DOHH2 (cell line): ENCODE measurements around the gene PHF23.

ENCODE experiments used
- H3F3A ChIP-seq: fragments of 200-600 bp; sonication (generic), shearing (Covaris generic); 2 replicates; pipeline ENCODE4 v1.6.0; 2016; ENCODE audit warnings: antibody characterized with exemption, mild to moderate bottlenecking; ENCODE audit not compliant: control insufficient read depth, insufficient read depth
- H3K27ac ChIP-seq: fragments of 200-600 bp; sonication (generic); 2 replicates; pipeline ENCODE4 v1.5.1; 2014; ENCODE audit warnings: low read depth, mild to moderate bottlenecking, low read length, moderate library complexity
- H3K27me3 ChIP-seq: fragments of 200-600 bp; sonication (generic); 2 replicates; pipeline ENCODE4 v1.6.1; 2014; ENCODE audit warnings: mild to moderate bottlenecking, low read length, mixed read lengths; ENCODE audit not compliant: control insufficient read depth
- H3K36me3 ChIP-seq: fragments of 200-600 bp; sonication (generic); 2 replicates; pipeline ENCODE4 v1.6.1; 2014; ENCODE audit warnings: mild to moderate bottlenecking, low read length, moderate library complexity, mixed read lengths; ENCODE audit not compliant: control insufficient read depth
- H3K4me1 ChIP-seq: fragments of 200-600 bp; sonication (generic); 2 replicates; pipeline ENCODE4 v1.6.1; 2014; ENCODE audit warnings: mild to moderate bottlenecking, low read length, mixed read lengths; ENCODE audit not compliant: control insufficient read depth
- H3K4me2 ChIP-seq: fragments of 200-600 bp; sonication (generic); 2 replicates; pipeline ENCODE4 v1.6.0; 2014; ENCODE audit warnings: mild to moderate bottlenecking, low read length, moderate library complexity
- H3K4me3 ChIP-seq: fragments of 200-600 bp; sonication (generic); 2 replicates; pipeline ENCODE4 v1.5.1; 2014; ENCODE audit warnings: mild to moderate bottlenecking, low read length, mixed read lengths
- H3K79me2 ChIP-seq: fragments of 200-600 bp; sonication (generic); 2 replicates; pipeline ENCODE4 v1.6.1; 2014; ENCODE audit warnings: mild to moderate bottlenecking, low read length, mixed read lengths; ENCODE audit not compliant: control insufficient read depth
- H3K9me2 ChIP-seq: fragments of 200-600 bp; sonication (generic); replicated peaks from 2 replicates; pipeline ENCODE4 v1.6.1; 2014; ENCODE audit warnings: mild to moderate bottlenecking, low read length, mixed read lengths; ENCODE audit not compliant: control insufficient read depth
- H3K9me3 ChIP-seq: fragments of 200-600 bp; sonication (generic); 2 replicates; pipeline ENCODE4 v1.6.1; 2014; ENCODE audit warnings: antibody characterized with exemption, low read length, mixed read lengths; ENCODE audit not compliant: control insufficient read depth, insufficient read depth
- H4K20me1 ChIP-seq: fragments of 200-600 bp; sonication (generic); 2 replicates; pipeline ENCODE4 v1.6.0; 2014; ENCODE audit warnings: low read depth, mild to moderate bottlenecking, antibody characterized with exemption, low read length, moderate library complexity; ENCODE audit not compliant: control insufficient read depth, insufficient read depth
- EZH2phosphoT487 ChIP-seq: fragments of 200-600 bp; sonication (generic); IDR thresholded peaks from 2 replicates; pipeline ENCODE4 v1.6.1; 2017; ENCODE audit warnings: borderline replicate concordance, mild to moderate bottlenecking, antibody characterized with exemption, low read length, moderate library complexity, mixed read lengths
- TF ChIP-seq, protein P1 (sequence below): fragments of 200-600 bp; sonication (generic); IDR thresholded peaks from one replicate; pipeline ENCODE4 v1.5.1; 2014; ENCODE audit warnings: antibody characterized with exemption, mild to moderate bottlenecking, low read depth, low read length; ENCODE audit not compliant: poor library complexity, severe bottlenecking

Gene PHF23

DNA sequence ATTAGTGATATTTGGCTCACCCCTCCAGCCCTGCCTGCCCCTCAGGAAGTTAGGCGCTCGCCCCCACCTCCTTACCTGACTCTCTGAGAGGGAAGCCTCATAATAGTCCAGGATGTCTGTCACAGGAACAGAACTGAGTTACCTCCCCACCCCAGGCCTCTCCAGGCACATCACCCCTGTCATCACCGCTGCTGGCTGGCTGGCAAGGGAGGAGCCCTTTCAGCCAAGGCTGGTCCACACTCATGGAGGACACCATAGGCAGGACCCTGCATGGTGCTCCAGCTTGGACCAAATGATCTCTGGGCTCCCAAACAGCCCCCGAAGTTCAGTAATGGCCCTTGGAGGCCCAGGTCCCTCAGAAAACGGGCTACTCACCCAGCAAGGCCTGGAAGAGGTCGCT is 21.1 kb downstream of the PHF23 start:
- Histone ChIP-seq H3K79me2 (peaks cover 32% of the 10 kb centered on the region), H3K27ac (peak overlapping the region; percentile 66), H3K36me3 (peaks cover 25% of the 10 kb centered on the region), H3K9me3 (no peaks in the 10 kb centered on the region), H3K4me3 (peak overlapping the region; percentile 68), H3K27me3 (no peaks in the 10 kb centered on the region), H3K4me1 (peaks cover 71% of the 10 kb centered on the region), H3K9me2 (no peaks in the 10 kb centered on the region), H4K20me1 (0 out of 2 replicates have a peak, but pooled peaks cover 5% of the 10 kb centered on the region), H3K4me2 (peak overlapping the region; percentile 82), H3F3A (peaks cover 19% of the 10 kb centered on the region)
- TF ChIP-seq, protein P1, sequence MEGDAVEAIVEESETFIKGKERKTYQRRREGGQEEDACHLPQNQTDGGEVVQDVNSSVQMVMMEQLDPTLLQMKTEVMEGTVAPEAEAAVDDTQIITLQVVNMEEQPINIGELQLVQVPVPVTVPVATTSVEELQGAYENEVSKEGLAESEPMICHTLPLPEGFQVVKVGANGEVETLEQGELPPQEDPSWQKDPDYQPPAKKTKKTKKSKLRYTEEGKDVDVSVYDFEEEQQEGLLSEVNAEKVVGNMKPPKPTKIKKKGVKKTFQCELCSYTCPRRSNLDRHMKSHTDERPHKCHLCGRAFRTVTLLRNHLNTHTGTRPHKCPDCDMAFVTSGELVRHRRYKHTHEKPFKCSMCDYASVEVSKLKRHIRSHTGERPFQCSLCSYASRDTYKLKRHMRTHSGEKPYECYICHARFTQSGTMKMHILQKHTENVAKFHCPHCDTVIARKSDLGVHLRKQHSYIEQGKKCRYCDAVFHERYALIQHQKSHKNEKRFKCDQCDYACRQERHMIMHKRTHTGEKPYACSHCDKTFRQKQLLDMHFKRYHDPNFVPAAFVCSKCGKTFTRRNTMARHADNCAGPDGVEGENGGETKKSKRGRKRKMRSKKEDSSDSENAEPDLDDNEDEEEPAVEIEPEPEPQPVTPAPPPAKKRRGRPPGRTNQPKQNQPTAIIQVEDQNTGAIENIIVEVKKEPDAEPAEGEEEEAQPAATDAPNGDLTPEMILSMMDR: no peak
- TF ChIP-seq EZH2phosphoT487: no peak

DNA sequence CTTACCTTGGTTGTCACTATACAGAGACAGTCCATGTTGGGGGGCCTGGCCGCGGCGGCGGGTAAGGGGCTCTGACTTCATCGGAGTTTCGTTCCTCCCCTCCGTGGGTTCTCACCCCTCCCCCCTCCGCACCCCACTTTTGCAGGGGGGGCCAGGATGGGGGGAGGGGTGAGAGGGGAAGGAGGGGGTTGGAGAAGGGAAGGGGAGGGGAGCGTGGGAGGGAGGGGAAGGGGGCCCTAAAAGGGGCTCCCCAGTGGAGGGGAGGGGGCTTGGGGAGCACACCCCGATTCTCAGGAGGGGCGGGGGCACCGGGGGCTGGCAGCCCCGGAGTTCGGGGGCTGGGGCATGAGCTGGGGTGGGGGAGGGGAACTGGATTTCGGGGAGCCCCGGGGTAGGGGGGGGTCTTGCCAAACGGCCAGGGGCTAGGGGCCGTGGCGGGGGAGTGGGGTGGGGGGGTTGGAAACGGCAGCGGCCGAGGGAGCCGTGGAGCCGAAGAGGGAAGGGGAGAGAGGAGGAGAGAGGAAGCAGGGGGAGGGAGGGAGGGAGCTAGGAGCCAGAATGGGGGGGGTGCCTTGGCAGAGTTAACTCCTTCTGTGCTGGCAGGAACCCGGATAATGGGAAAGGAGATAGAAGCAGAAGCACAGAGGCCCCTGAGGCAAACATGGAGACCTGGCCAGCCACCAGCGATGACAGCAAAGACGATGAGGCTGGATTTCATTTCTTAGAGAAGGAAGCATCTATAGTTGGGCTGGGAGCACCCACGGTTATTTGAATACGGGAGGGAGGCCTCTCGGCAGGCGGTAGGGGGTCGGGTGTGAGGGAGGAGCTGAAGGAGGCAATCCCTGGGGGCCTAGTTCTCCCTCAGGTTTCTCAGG is 21.9 kb downstream of the PHF23 start:
- Histone ChIP-seq H3F3A (peaks cover 14% of the 10 kb centered on the region), H3K4me1 (peaks cover 71% of the 10 kb centered on the region)

DNA sequence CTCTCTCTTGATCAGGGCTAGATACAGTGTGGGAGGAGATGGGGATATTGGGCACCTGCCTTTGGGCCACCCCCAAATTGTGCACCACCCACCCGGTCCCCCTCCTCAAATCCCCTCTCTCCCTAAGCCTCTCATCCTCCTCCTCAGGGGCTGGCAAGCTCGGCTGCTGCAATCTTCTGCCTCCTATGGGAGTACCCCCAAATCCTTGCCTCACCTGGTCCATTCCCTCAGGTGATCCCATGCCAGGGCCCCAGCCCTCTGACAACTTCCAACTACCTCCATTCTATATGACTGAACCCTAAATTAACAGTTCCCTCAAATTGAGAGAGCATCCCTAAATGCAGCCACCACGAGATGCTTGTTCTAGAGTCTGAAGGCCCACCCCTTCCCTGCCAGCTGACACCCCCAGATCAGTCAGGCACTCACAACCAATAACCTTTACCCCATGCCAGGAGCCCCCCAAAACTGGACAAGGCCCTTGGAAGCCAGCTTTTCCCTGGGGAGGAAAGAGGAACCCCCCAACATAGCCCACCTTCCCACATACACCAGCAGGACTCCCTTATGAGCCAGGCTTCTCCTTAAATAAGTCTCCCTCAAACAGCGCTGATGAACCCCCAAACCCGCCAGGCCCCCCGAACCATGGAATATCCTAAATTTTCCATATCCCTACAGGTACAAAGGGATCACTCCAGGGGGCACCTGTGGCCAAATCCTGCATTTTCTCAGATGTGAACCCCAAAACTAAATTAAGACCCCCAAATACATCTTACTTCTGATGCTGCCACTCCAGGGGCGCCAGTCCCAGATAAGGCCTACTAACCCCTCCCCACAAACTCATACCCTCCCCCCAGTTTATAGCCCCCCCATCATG is 22.8 kb downstream of the PHF23 start:
- Histone ChIP-seq H3K4me1 (peaks cover 68% of the 10 kb centered on the region), H3K79me2 (peaks cover 44% of the 10 kb centered on the region), H3K9me2 (no peaks in the 10 kb centered on the region), H3K4me2 (peak overlapping the region; percentile 82), H3K4me3 (peak overlapping the region; percentile 77), H3K9me3 (no peaks in the 10 kb centered on the region), H3F3A (peaks cover 10% of the 10 kb centered on the region), H3K27ac (peak overlapping the region; percentile 23; the same call in 1 of the 2 replicates), H3K36me3 (peaks cover 10% of the 10 kb centered on the region), H4K20me1 (0 out of 2 replicates have a peak, but pooled peaks cover 3% of the 10 kb centered on the region), H3K27me3 (no peaks in the 10 kb centered on the region)
- no peak for TF ChIP-seq EZH2phosphoT487
- TF ChIP-seq, protein P1: no peak

More for the DNA sequence above, 21.9 kb downstream of the PHF23 start:
- no peak for TF ChIP-seq EZH2phosphoT487
- TF ChIP-seq, protein P1: no peak
- Histone ChIP-seq H3K27me3 (no peaks in the 10 kb centered on the region), H3K9me3 (no peaks in the 10 kb centered on the region), H4K20me1 (0 out of 2 replicates have a peak, but pooled peaks cover 5% of the 10 kb centered on the region), H3K36me3 (peaks cover 17% of the 10 kb centered on the region), H3K27ac (peak overlapping the region; percentile 66), H3K4me3 (peak overlapping the region; percentile 77), H3K4me2 (peak overlapping the region; percentile 82), H3K9me2 (no peaks in the 10 kb centered on the region), H3K79me2 (peaks cover 38% of the 10 kb centered on the region)
